Neural cell (in vitro differentiated cells): ENCODE results near the gene RPRD1B.

Source experiments
- EP300 ChIP-seq: fragments of 450-650 bp; conservative IDR thresholded peaks from 2 replicates; pipeline ENCODE4 v1.6.1; 2014; ENCODE audit warnings: antibody characterized with exemption, mild to moderate bottlenecking, moderate library complexity; ENCODE audit not compliant: poor library complexity, severe bottlenecking
- EZH2 ChIP-seq: fragments of 200-600, 300-800 bp; shearing (Covaris generic), sonication (generic); IDR thresholded peaks from 2 replicates; pipeline ENCODE4 v1.6.1; 2014; ENCODE audit warnings: antibody characterized with exemption, low read length, borderline replicate concordance, mild to moderate bottlenecking; ENCODE audit not compliant: insufficient read depth, poor library complexity, severe bottlenecking
- MXI1 ChIP-seq: fragments of 450-650 bp; conservative IDR thresholded peaks from 2 replicates; pipeline ENCODE4 v1.6.1; 2014; ENCODE audit warnings: antibody characterized with exemption, mild to moderate bottlenecking; ENCODE audit not compliant: poor library complexity, severe bottlenecking
- POLR2AphosphoS5 ChIP-seq: IDR thresholded peaks from 2 replicates; pipeline ENCODE4 v1.6.1; 2012
- SMC3 ChIP-seq: fragments of 450-650 bp; conservative IDR thresholded peaks from 2 replicates; pipeline ENCODE4 v1.6.1; 2014; ENCODE audit warnings: antibody characterized with exemption, mild to moderate bottlenecking, moderate library complexity; ENCODE audit not compliant: poor library complexity
- TF ChIP-seq, protein P1 (sequence below): fragments of 450-650 bp; IDR thresholded peaks from 2 replicates; pipeline ENCODE4 v1.5.1; 2014; ENCODE audit warnings: antibody characterized with exemption, mild to moderate bottlenecking, moderate library complexity; ENCODE audit not compliant: poor library complexity, severe bottlenecking
- TF ChIP-seq, protein P2 (sequence below): IDR thresholded peaks from 2 replicates; pipeline ENCODE4 v1.6.1; 2012; ENCODE audit warnings: borderline replicate concordance

DNA sequence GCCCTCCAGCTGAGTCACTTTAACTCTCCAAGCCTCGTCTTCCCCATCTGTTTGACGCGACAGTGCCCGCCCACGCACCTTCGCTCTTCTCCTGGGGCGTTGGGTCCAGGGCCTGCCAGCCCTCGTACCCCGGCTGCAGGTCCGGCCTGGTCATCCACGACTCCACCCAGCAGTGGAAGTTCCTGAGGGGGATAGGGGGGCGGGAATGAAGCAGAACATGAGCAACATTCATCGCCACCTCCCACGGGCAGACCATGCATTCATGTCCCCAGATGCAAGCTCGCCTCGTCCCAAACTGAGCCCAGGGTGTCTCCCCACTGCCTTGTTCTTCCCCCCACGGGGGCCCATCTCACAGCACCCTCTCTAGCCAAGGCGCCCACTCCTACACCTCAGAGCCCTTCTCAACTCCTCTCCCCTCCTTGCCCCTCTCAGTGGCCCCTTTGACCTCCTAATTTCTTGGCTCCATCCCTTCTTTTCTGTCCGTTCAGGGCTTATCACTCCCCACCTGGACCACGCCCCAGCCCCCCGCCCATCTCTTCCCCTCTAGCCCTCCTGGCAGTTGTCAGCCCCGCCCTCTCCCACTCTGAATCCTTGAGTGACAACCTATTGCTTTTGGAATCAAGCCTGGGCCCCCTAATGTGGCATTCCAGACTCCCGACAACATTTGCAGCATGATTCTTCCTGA, 107.8 kb downstream of the RPRD1B start:
- TF ChIP-seq, protein P1, sequence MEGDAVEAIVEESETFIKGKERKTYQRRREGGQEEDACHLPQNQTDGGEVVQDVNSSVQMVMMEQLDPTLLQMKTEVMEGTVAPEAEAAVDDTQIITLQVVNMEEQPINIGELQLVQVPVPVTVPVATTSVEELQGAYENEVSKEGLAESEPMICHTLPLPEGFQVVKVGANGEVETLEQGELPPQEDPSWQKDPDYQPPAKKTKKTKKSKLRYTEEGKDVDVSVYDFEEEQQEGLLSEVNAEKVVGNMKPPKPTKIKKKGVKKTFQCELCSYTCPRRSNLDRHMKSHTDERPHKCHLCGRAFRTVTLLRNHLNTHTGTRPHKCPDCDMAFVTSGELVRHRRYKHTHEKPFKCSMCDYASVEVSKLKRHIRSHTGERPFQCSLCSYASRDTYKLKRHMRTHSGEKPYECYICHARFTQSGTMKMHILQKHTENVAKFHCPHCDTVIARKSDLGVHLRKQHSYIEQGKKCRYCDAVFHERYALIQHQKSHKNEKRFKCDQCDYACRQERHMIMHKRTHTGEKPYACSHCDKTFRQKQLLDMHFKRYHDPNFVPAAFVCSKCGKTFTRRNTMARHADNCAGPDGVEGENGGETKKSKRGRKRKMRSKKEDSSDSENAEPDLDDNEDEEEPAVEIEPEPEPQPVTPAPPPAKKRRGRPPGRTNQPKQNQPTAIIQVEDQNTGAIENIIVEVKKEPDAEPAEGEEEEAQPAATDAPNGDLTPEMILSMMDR, result no peak
- TF ChIP-seq EP300, result no peak
- no peak for TF ChIP-seq POLR2AphosphoS5
- no peak for TF ChIP-seq EZH2
- TF ChIP-seq SMC3, result no peak
- TF ChIP-seq, protein P2, sequence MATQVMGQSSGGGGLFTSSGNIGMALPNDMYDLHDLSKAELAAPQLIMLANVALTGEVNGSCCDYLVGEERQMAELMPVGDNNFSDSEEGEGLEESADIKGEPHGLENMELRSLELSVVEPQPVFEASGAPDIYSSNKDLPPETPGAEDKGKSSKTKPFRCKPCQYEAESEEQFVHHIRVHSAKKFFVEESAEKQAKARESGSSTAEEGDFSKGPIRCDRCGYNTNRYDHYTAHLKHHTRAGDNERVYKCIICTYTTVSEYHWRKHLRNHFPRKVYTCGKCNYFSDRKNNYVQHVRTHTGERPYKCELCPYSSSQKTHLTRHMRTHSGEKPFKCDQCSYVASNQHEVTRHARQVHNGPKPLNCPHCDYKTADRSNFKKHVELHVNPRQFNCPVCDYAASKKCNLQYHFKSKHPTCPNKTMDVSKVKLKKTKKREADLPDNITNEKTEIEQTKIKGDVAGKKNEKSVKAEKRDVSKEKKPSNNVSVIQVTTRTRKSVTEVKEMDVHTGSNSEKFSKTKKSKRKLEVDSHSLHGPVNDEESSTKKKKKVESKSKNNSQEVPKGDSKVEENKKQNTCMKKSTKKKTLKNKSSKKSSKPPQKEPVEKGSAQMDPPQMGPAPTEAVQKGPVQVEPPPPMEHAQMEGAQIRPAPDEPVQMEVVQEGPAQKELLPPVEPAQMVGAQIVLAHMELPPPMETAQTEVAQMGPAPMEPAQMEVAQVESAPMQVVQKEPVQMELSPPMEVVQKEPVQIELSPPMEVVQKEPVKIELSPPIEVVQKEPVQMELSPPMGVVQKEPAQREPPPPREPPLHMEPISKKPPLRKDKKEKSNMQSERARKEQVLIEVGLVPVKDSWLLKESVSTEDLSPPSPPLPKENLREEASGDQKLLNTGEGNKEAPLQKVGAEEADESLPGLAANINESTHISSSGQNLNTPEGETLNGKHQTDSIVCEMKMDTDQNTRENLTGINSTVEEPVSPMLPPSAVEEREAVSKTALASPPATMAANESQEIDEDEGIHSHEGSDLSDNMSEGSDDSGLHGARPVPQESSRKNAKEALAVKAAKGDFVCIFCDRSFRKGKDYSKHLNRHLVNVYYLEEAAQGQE, result no peak
- TF ChIP-seq MXI1, result no peak
